Activated CD4-positive, CD25-positive, alpha-beta regulatory T cell treated with anti-CD3 and anti-CD28 coated beads, Interleukin-2, amount 50 U/mL, for 24 hours (primary cell): ENCODE data around the gene RPS6KA1.
"Not testable (repeated sequence)": the region's sequence is repeated elsewhere in the genome, so short reads cannot be mapped to it uniquely, and the experiment has no call there.

ENCODE experiments used
- ATAC-seq, 2 donors: fragments of 150-1000 bp; cut with Tn5 transposase; one replicate each; pipeline ENCODE4 v1.10.0; 2021; ENCODE audit warnings: mild to moderate bottlenecking in 1 of 2, moderate library complexity in 1 of 2

Gene RPS6KA1

DNA sequence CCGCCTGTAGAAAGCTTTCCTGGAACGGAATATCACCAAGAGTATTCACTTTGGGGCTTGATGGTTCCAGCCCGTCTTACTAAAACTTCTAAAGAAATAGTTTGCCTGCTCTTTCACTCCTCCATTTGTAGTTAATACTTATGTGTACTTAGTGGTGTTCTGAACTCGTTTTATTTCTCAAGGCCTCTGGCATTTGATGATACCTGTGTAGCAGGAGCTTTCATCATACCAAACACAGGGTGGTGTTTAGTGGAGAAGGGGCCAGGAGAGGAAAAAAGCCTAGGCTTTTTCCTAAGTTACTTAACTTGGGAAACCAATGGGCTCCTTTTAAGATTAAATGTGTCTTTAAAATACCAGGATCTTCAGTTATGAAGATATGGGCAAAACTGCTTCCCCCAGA is 74.3 kb downstream of the RPS6KA1 start:
- no peak for ATAC-seq

GRCh38 chr1:26607186-26607585 is 77.6 kb downstream of the RPS6KA1 start:
- no peak for ATAC-seq

DNA sequence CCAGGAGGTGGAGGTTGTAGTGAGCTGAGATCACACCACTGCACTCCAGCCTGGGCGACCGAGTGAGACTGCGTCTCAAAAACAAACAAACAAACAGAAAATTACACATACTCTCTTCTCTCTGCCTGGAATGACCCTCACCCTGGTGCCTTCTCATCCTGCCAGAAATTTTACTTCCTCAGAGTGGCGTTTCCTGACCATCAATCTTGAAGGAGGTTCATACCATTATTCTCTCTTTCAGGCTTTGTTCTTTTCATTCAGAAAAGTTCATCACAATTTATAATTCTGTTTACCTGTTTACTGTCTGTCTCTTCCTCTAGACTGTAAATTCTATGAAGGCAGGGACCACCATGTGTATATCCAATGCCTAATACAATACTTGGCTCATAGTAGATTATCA is 79.3 kb downstream of the RPS6KA1 start:
- ATAC-seq = no peak

GRCh38 chr1:26610781-26611180 is 81.2 kb downstream of the RPS6KA1 start:
- no peak for ATAC-seq

- not testable (repeated sequence) for ATAC-seq
Observed at GRCh38 chr1:26612627-26613026, 83.1 kb downstream of the RPS6KA1 start.

DNA sequence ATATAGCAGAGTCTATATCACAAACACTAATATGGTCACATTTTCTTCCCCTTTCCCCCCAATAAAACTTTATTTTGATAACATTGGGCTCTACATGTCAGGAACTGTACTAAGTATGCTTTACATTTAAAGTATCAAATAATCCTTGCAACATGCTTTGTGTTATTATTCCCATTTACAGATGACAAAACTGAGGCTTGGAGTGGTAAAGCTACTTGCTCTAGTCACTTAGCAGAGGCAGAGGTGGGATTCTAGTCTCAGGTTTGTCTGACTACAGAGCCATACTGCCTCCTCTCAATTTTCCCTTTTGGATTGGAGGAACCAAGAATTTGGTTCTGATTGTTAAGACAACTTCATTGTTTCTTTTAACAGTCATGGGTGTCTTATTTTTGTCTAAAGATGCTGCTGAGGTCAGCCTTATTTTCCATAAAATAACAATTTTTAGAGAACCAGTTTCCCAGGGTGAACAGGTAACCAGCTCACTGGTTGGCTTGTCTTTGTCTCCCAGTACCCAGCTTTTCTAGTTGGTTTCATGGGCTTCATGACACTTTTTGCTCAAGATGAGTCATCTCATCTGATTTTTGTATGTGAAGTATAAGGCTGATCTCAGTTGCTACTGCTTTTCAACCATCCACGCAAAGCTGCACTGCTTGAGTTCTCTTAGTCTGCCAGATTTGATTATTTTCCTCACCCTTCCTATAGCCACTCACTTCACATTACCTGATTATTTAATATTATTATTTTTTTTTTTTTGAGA is 85.3 kb downstream of the RPS6KA1 start:
- no peak for ATAC-seq

GRCh38 chr1:26616881-26617280 is 87.3 kb downstream of the RPS6KA1 start:
- no peak for ATAC-seq

DNA sequence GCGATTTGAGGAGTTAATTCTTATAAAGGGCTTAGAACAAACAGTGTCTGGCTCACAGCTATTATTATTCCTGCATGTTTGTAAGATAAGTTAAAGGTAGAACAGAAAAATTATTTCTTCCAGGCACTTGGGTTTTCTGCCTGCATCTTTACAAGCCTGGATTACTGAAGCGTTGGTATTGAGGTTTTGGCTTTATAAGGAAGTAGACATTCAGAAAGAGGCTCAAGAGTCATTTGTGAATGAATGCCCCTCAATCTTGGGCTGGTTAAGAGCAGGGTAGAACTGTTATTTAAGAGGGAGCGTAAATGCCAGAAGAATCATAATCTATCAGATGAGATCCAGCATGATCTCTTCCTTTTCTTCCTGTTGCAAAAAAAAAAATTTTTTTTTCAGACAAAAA is 89.0 kb downstream of the RPS6KA1 start:
- no peak for ATAC-seq
